Activated T-cell treated with anti-CD3 and anti-CD28 coated beads for 4 hours (primary cell): ENCODE measurements around the gene ASIC2.

Experiments used
- DNase-seq: peaks from one replicate; pipeline ENCODE4 v3.0.0-alpha.2; 2020

The ASIC2 gene

GRCh38 chr17:33242375-33243124 is 50.5 kb downstream of the ASIC2 start:
- no peak for DNase-seq

GRCh38 chr17:33241390-33241789 is 51.7 kb downstream of the ASIC2 start:
- no peak for DNase-seq

GRCh38 chr17:33240362-33240761 is 52.7 kb downstream of the ASIC2 start:
- DNase-seq, result no peak

- no peak for DNase-seq
These were observed 53.4 kb downstream of the ASIC2 start for GRCh38 chr17:33239702-33240101.

- no peak for DNase-seq
These were observed 58.0 kb downstream of the ASIC2 start for GRCh38 chr17:33234930-33235685.

- DNase-seq, result no peak
These were observed 58.9 kb downstream of the ASIC2 start for GRCh38 chr17:33234233-33234632.

GRCh38 chr17:33233811-33234177 is 59.3 kb downstream of the ASIC2 start:
- no peak for DNase-seq

GRCh38 chr17:33229499-33229898 is 63.6 kb downstream of the ASIC2 start:
- DNase-seq, result no peak

GRCh38 chr17:33229028-33229427 is 64.1 kb downstream of the ASIC2 start:
- DNase-seq, result no peak

GRCh38 chr17:33228548-33228947 is 64.5 kb downstream of the ASIC2 start:
- DNase-seq, result no peak

GRCh38 chr17:33227911-33228310 is 65.2 kb downstream of the ASIC2 start:
- DNase-seq, result no peak

DNA sequence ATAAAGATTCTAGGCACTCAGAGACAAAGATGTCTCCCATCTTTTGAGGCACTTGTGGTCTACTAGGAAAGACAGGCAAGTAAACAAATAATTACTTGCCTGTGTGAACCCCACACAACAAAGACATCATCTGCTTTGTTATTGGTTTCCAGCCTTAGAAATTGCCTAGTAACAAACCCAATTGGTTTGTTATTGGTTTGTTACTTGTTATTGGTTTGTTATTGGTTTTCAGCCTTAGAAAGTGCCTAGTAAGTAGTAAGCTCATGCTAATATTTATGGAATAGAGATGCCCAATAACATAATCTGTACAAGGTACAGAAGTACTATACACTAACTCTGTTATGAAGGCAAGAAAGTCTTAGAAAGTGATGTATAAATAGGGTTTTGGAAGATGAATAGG is 67.1 kb downstream of the ASIC2 start:
- no peak for DNase-seq

DNA sequence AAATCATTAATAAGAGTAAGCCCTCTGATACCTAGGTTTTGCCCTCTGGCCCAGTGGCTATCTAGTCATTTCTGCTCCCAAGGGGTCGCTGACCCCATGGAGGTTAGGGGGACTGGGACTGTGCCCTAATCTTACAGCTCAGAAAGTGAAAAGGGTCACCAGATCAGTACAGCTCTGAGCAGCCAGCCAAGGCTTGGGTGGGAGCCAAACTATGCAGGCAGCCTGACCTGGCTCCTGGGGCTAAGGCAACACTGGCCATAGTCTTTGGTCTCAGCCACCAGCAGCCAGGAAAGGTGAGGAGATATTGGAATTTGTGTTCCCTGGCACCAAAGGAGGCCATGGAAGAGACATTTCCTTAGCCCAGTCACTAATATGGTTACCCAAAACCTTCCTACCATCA is 67.6 kb downstream of the ASIC2 start:
- DNase-seq, result no peak

DNA sequence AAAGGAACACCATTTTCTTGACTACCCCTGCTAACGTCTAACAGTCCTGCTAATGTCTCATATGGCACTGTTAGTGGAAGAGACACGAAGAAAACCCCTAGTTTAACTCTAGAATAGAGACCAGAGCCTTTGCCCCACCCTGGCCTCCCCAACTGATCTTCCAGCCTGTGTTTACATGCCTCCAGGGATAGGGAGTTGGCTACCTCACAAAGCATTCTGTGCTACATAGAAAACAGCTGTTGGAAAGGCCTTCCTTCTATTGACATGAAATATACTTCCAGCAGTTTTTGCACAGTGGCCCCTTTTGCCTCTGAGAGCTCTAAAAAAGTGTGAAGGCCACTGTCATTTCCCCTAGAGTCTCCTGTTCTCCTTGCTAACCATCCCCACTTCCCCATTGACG is 73.1 kb downstream of the ASIC2 start:
- no peak for DNase-seq

DNA sequence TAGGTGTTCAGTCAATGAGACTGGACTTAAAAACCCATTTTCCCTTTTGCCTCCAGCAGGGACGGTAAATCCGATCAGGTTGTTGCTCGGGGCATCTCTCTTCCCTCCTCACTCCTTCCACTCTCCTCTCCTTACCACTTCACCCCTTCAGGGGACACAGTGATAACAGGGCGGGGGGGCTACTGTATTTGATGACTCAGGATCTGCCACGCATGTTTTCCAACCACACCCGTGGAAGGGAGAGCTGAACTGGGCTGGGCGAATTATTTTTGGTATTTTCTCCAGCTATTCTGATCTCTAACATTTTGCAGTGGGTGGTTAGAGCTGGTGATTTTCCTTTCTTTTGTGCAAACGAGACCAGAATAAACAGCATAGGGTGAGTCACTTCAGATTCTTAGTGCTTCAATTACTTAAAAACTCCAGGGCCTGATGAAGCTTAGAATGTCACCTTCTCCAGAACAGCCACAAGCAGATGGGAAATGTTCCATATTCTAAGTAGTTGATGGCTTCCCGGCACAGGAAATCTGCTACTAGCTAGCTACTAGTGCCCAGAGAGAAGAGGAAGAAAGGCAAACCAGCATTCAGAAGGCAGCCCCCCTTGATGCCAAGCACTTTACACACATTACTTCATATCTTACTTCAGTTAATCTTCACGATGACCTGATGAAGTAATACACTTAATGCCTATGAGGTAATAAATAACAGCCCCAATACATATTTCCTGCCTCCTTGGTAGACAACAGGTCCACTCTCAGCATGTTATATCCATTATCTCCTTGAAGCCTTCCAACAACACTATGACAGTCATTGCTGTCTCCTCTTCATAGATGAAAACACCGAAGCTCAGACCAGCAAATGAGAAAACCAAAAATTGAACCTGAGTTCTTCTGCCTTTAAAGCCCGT is 74.1 kb downstream of the ASIC2 start:
- no peak for DNase-seq

- no peak for DNase-seq
These were observed 75.2 kb downstream of the ASIC2 start for GRCh38 chr17:33217891-33218290.

DNA sequence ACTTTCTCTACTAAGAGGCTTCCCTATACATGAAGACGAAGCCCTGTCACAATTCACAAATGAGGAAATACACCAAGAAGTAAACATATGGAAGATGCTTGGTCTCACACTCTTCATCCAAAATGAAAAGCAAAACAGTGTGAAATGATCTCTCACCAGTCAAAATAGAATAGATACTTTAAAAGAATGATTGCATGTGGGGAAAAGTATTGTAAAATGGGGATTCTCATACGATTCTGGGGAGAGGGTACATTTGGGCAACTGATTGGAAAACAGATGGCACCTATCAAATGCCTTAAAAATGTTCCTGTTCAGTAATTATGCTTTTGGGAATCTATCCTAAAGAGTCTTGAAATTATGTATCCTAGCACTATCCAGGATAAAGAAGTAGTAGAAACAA is 78.1 kb downstream of the ASIC2 start:
- DNase-seq, result no peak

GRCh38 chr17:33210285-33210684 is 82.8 kb downstream of the ASIC2 start:
- DNase-seq, result no peak

DNA sequence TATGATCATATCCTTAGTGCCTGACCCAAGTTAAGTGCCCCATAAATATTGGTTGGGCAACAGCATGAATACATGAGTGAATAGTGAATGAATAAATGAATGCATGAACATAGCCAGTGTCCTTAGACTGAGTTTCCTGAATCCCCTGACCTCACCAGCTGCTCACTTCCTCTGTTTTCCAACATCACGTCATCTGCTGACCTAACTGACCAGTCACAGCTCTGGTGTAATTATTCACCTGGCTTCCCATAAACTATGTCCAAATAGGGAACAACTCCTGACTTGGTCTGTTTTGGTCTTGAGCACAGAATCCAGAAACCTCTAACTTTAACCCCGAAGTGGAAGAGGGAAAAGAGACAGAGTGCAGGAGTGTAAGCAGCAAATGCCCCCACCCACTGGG is 83.4 kb downstream of the ASIC2 start:
- no peak for DNase-seq

GRCh38 chr17:33207231-33207630 is 85.9 kb downstream of the ASIC2 start:
- no peak for DNase-seq

DNA sequence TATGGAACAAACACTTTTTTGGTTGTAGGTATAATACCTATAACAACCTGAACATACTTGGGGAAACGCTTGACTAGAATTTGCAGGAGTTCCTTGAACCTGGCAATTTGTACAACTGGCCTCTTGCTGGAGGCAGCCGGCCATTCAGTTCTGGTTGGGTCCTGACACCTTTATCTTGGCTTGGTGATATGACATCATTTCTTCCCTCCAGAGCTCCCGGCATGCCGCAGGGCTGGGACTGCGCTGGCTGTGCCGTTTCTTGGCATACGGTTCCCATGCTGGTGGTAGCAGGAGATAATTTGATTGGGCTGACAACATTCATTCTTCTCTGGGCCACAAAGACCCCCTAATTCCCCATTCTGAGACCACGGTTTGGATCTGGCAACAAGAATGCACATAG is 87.5 kb downstream of the ASIC2 start:
- DNase-seq, result no peak

DNA sequence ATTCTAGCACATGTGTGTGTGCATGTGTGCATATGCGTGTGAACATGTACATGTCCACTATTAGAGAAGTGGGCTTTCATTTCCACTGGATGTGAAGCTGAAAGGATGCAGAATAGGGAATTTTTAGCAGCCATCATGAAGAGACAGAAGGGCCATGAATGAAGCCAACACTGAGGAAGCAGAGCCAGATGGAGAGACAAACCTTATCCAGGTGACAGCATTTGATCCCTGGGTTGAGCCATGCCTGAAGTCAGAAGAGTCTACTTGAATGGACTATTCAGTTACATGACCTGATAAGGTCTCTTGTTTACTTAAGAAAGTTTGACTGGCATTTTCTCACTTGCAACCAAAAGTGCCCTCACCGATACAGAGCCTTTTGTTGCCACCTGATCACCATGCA is 88.4 kb downstream of the ASIC2 start:
- DNase-seq, result no peak

GRCh38 chr17:33204156-33204555 is 88.9 kb downstream of the ASIC2 start:
- DNase-seq, result no peak
